Measurements from ENCODE around the gene AGPAT3.

AGPAT3 gene

DNA sequence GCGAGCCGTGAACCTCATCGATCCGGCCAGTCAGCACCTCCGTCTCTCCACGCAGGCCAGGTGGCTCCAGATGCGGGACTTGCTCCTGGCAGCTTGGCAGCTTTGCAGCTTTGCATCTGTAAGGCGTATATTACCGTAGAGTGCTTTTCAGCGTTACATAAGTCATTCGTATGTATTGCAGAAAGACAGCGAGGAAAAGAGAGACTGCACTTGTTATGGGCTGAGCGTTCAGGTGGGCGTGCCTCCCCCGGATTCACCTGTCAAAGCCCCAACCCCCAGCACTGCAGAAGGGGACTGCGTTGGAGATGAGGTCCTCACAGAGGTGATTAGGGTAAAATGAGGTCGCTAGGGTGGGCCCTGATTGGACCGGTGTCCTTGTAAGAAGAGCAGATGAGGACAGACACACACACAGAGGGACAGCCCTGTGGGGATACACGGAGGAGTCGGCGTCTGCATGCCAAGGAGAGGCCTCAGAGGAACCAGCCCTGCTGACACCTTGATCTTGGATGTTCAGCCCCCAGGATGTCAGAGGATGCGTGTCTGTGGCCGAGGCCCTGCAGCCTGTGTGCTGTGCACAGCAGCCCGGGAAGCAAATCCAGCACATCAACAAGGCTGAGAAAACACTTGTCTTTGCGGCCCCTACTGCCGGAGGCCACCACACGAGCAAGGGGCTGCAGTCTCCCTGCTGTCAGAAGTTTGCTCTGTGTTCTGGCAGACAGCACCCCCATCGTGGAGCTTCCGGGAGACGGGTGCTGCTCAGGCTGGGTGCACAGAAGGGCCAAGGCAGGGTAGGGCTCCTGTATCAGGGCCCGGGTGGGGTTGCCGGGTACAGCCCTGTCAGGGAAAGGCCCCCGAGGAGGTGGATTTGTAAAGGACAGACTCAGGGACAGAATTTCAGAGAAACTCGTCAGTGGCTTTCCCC, 10.9 kb upstream of the AGPAT3 start:
- Histone ChIP-seq H2AK5ac (ENCODE audit: low read length) (no peak overlapping the region), H3K36me3 (ENCODE audit: control insufficient read depth, insufficient read depth, low read length) (no peaks in the 10 kb centered on the region), H3K4me3 (ENCODE audit: low read length) (no peak overlapping the region), H3K56ac (ENCODE audit: low read length) (no peak overlapping the region), H2BK15ac (replicated peaks; ENCODE audit: low read depth) (no peak overlapping the region), H3K4ac (ENCODE audit: low read depth, low read length) (no peak overlapping the region), H3K27ac (ENCODE audit: low read depth, low read length) (no peak overlapping the region), H4K8ac (ENCODE audit: low read depth, low read length) (no peak overlapping the region), H3K79me1 (ENCODE audit: low read length) (no peaks in the 10 kb centered on the region), H2BK120ac (ENCODE audit: low read depth, low read length) (no peak overlapping the region), H4K5ac (ENCODE audit: low read length) (no peak overlapping the region), H3K27me3 (ENCODE audit: insufficient read depth, low read length, poor library complexity) (no peaks in the 10 kb centered on the region), H3K79me2 (ENCODE audit: control insufficient read depth, insufficient read depth, low read length) (no peaks in the 10 kb centered on the region), H2BK5ac (ENCODE audit: low read length) (no peak overlapping the region), H3K9ac (ENCODE audit: low read length) (no peak overlapping the region), H3K23ac (ENCODE audit: low read length) (no peak overlapping the region), H3K18ac (ENCODE audit: low read length) (no peak overlapping the region), H3K4me1 (ENCODE audit: control insufficient read depth, low read depth, low read length) (no peaks in the 10 kb centered on the region), H3K4me2 (ENCODE audit: low read length) (no peak overlapping the region)
- DNase-seq = no peak
- WGBS (ENCODE audit: extremely low coverage, insufficient coverage, low lambda C conversion rate) = no CpG with 5 or more reads among the region's 34 CpGs

DNA sequence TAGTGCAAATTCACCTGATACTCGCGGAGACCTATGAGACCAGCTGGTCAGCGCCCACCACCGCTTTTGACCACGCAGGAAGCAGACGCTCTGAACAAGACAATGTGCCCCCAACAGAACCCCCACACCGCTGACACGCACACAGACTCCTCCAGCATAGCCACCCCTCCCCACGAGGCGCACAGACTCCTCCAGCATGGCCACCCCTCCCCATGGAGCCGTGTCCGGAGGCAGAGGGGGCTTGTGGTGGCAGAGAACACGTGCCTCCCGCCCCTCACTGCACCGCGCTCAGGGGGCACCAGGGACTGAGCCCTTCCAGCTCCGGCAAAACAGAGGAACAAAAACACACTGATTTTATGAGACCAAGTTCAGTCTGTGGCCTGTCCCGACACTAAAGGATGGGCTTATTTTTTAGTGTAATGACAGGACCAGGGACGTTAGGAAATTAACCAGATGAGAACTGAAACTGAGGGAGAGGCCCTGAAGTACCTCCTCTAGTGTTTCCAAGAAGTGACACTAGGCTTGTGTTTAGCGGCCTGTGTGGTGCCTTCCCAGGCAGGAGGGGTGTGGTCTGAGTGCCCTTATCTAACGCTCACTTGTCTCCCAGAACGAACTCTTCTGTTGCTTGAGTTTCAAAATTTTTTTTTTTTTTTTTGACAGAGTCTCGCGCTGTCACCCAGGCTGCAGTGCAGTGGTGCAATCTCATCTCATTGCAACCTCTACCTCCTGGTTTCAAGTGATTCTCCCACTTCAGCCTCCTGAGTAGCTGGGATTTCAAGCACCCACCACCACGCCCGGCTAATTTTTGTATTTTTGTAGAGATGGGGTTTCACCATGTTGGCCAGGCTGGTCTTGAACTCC, 10.0 kb upstream of the AGPAT3 start:
- no peaks in the 10 kb centered on the region for H3K79me2 ChIP-seq (ENCODE audit: control insufficient read depth, insufficient read depth, low read length)
- no peak overlapping the region for H4K5ac ChIP-seq (ENCODE audit: low read length)
- no peak overlapping the region for H3K4me3 ChIP-seq (ENCODE audit: low read length)
- H3K18ac ChIP-seq (ENCODE audit: low read length) = no peak overlapping the region
- H3K4me2 ChIP-seq (ENCODE audit: low read length) = no peak overlapping the region
- no peaks in the 10 kb centered on the region for H3K36me3 ChIP-seq (ENCODE audit: control insufficient read depth, insufficient read depth, low read length)
- H3K27me3 ChIP-seq (ENCODE audit: insufficient read depth, low read length, poor library complexity) = no peaks in the 10 kb centered on the region
- no peak overlapping the region for H2BK15ac ChIP-seq (replicated peaks; ENCODE audit: low read depth)
- no peak overlapping the region for H4K8ac ChIP-seq (ENCODE audit: low read depth, low read length)
- no peak overlapping the region for H3K4ac ChIP-seq (ENCODE audit: low read depth, low read length)
- H3K4me1 ChIP-seq (ENCODE audit: control insufficient read depth, low read depth, low read length) = no peaks in the 10 kb centered on the region
- no peaks in the 10 kb centered on the region for H3K79me1 ChIP-seq (ENCODE audit: low read length)
- no CpG with 5 or more reads among the region's 26 CpGs for WGBS (ENCODE audit: extremely low coverage, insufficient coverage, low lambda C conversion rate)
- no peak overlapping the region for H3K9ac ChIP-seq (ENCODE audit: low read length)
- DNase-seq = no peak
- no peak overlapping the region for H2BK5ac ChIP-seq (ENCODE audit: low read length)
- no peak overlapping the region for H3K27ac ChIP-seq (ENCODE audit: low read depth, low read length)
- H2AK5ac ChIP-seq (ENCODE audit: low read length) = no peak overlapping the region
- no peak overlapping the region for H2BK120ac ChIP-seq (ENCODE audit: low read depth, low read length)
- no peak overlapping the region for H3K56ac ChIP-seq (ENCODE audit: low read length)
- peak overlapping the region; percentile 66 for H3K23ac ChIP-seq (ENCODE audit: low read length)

DNA sequence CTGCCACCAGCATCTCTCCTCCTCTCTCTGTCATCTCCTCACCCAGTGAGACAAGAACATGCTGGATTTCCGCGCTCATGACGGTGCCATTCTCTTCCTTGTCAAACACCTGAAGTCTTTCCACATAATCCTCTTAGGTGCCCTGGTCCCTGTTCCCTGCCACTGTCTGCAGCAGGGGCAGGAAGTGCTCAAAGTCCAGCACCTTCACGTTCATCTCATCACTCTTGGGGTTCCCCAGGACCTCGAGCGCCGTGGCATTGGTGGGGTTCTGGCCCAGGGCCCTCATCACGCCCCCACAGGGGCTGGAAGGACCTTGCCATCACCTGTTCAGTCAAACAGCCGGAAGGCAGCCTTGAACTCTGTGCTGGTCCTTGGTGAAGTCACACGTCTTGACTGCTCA, 9.1 kb upstream of the AGPAT3 start:
- no peak overlapping the region for H3K23ac ChIP-seq (ENCODE audit: low read length)
- DNase-seq = no peak
- H3K18ac ChIP-seq (ENCODE audit: low read length) = no peak overlapping the region
- H3K56ac ChIP-seq (ENCODE audit: low read length) = no peak overlapping the region
- no peak overlapping the region for H3K9ac ChIP-seq (ENCODE audit: low read length)
- H2AK5ac ChIP-seq (ENCODE audit: low read length) = no peak overlapping the region
- no peaks in the 10 kb centered on the region for H3K79me1 ChIP-seq (ENCODE audit: low read length)
- H2BK15ac ChIP-seq (replicated peaks; ENCODE audit: low read depth) = no peak overlapping the region
- no peak overlapping the region for H2BK120ac ChIP-seq (ENCODE audit: low read depth, low read length)
- no peak overlapping the region for H3K4me2 ChIP-seq (ENCODE audit: low read length)
- H3K27me3 ChIP-seq (ENCODE audit: insufficient read depth, low read length, poor library complexity) = no peaks in the 10 kb centered on the region
- no peak overlapping the region for H2BK5ac ChIP-seq (ENCODE audit: low read length)
- WGBS (ENCODE audit: extremely low coverage, insufficient coverage, low lambda C conversion rate) = no CpG with 5 or more reads among the region's 10 CpGs
- no peaks in the 10 kb centered on the region for H3K4me1 ChIP-seq (ENCODE audit: control insufficient read depth, low read depth, low read length)
- H4K5ac ChIP-seq (ENCODE audit: low read length) = no peak overlapping the region
- H3K27ac ChIP-seq (ENCODE audit: low read depth, low read length) = no peak overlapping the region
- no peak overlapping the region for H3K4me3 ChIP-seq (ENCODE audit: low read length)
- no peak overlapping the region for H3K4ac ChIP-seq (ENCODE audit: low read depth, low read length)
- H3K79me2 ChIP-seq (ENCODE audit: control insufficient read depth, insufficient read depth, low read length) = no peaks in the 10 kb centered on the region
- H3K36me3 ChIP-seq (ENCODE audit: control insufficient read depth, insufficient read depth, low read length) = no peaks in the 10 kb centered on the region
- no peak overlapping the region for H4K8ac ChIP-seq (ENCODE audit: low read depth, low read length)

DNA sequence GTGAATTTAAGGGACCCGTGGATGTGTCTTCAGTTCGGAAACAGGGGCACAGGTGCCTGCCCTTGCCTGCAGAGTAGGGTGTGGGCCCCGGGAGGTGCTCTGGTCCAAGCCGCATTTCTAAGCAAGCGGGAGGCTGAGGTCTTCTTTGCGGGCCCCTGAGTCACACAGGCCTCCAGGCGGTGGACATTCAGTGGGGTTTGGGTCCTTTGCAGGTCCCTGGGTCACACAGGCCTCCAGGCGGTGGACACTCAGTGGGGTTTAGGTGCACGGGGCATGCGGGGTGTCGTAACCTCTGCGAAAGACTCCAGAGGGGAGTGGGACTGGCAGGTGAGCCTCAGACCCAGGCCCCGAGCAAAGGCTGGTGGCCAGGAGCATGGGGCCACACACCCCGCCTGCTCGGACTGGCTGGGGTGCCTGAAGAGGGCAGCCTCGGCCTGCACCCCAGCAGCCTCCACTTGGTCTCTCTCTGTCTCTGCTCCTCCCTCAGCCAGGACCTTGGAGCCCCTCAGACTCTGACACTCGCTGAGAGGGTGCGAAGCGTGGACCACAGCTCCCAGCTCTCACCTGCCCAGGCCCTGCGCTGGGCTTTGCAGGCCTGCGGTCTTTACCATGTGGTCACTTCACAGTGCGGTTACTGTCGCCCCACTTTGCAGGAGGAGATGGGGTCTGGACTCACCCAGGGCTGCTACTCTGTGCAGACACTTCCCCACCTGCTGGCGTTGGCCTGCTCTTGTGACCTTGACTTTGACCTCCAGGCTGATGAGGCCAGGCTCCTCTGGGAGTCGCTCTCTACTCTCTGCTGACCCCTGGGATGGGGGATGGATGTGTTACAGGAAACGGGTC, 6.0 kb upstream of the AGPAT3 start:
- Histone ChIP-seq H3K4me1 (ENCODE audit: control insufficient read depth, low read depth, low read length) (no peaks in the 10 kb centered on the region), H4K8ac (ENCODE audit: low read depth, low read length) (no peak overlapping the region), H3K4me2 (ENCODE audit: low read length) (no peak overlapping the region), H2BK5ac (ENCODE audit: low read length) (no peak overlapping the region), H3K27me3 (ENCODE audit: insufficient read depth, low read length, poor library complexity) (no peaks in the 10 kb centered on the region), H3K36me3 (ENCODE audit: control insufficient read depth, insufficient read depth, low read length) (no peaks in the 10 kb centered on the region), H2BK120ac (ENCODE audit: low read depth, low read length) (no peak overlapping the region), H3K27ac (ENCODE audit: low read depth, low read length) (no peak overlapping the region), H3K79me2 (ENCODE audit: control insufficient read depth, insufficient read depth, low read length) (no peaks in the 10 kb centered on the region), H3K79me1 (ENCODE audit: low read length) (no peaks in the 10 kb centered on the region), H3K9ac (ENCODE audit: low read length) (no peak overlapping the region), H2AK5ac (ENCODE audit: low read length) (no peak overlapping the region), H4K5ac (ENCODE audit: low read length) (no peak overlapping the region), H3K23ac (ENCODE audit: low read length) (no peak overlapping the region), H3K18ac (ENCODE audit: low read length) (no peak overlapping the region), H3K4ac (ENCODE audit: low read depth, low read length) (no peak overlapping the region), H2BK15ac (replicated peaks; ENCODE audit: low read depth) (no peak overlapping the region), H3K56ac (ENCODE audit: low read length) (no peak overlapping the region), H3K4me3 (ENCODE audit: low read length) (no peak overlapping the region)
- no CpG with 5 or more reads among the region's 26 CpGs for WGBS (ENCODE audit: extremely low coverage, insufficient coverage, low lambda C conversion rate)
- DNase-seq = no peak

DNA sequence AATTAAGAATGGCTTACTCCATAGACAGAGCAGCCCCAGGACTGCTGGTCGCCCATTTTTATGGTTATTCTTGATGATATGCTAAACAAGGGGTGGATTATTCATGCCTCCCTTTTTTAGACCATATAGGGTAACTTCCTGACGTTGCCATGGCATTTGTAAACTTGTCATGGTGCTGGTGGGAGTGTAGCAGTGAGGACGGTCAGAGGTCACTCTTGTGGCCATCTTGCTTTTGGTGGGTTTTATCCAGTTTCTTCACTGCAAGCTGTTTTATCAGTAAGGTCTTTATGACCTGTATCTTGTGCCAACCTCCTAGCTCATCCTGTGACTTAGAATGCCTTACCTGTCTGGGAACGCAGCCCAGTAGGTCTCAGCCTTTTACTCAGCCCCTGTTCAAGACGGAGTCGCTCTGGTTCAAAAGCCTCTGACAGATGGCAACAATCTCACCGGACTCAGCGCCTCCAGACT, 5.2 kb upstream of the AGPAT3 start:
- no CpG with 5 or more reads among the region's 8 CpGs for WGBS (ENCODE audit: extremely low coverage, insufficient coverage, low lambda C conversion rate)
- no peak overlapping the region for H3K27ac ChIP-seq (ENCODE audit: low read depth, low read length)

More for the DNA sequence above, 5.2 kb upstream of the AGPAT3 start:
- H3K27me3 ChIP-seq (ENCODE audit: insufficient read depth, low read length, poor library complexity) = no peaks in the 10 kb centered on the region
- H3K18ac ChIP-seq (ENCODE audit: low read length) = no peak overlapping the region
- H3K4me3 ChIP-seq (ENCODE audit: low read length) = no peak overlapping the region
- no peak overlapping the region for H4K5ac ChIP-seq (ENCODE audit: low read length)
- no peak overlapping the region for H4K8ac ChIP-seq (ENCODE audit: low read depth, low read length)
- no peak overlapping the region for H2BK5ac ChIP-seq (ENCODE audit: low read length)
- no peaks in the 10 kb centered on the region for H3K36me3 ChIP-seq (ENCODE audit: control insufficient read depth, insufficient read depth, low read length)
- no peak for DNase-seq
- no peak overlapping the region for H3K4ac ChIP-seq (ENCODE audit: low read depth, low read length)
- no peaks in the 10 kb centered on the region for H3K79me1 ChIP-seq (ENCODE audit: low read length)
- no peak overlapping the region for H2AK5ac ChIP-seq (ENCODE audit: low read length)
- H3K4me2 ChIP-seq (ENCODE audit: low read length) = no peak overlapping the region
- no peak overlapping the region for H2BK15ac ChIP-seq (replicated peaks; ENCODE audit: low read depth)
- no peaks in the 10 kb centered on the region for H3K4me1 ChIP-seq (ENCODE audit: control insufficient read depth, low read depth, low read length)
- H3K9ac ChIP-seq (ENCODE audit: low read length) = no peak overlapping the region
- no peak overlapping the region for H2BK120ac ChIP-seq (ENCODE audit: low read depth, low read length)
- no peak overlapping the region for H3K23ac ChIP-seq (ENCODE audit: low read length)
- H3K79me2 ChIP-seq (ENCODE audit: control insufficient read depth, insufficient read depth, low read length) = no peaks in the 10 kb centered on the region
- no peak overlapping the region for H3K56ac ChIP-seq (ENCODE audit: low read length)

Measured in mesendoderm (in vitro differentiated cells).